Esophagus squamous epithelium (tissue), 5 donors: ENCODE results near the gene HOXC10. TPM values are rescaled to one million over a fixed set of nuclear protein-coding genes. Genes with fewer than 3 reads are reported as not detected.

Experiments used
- DNase-seq: peaks from one replicate; lab custom pipeline; 2025; lab: John Stamatoyannopoulos, UW
- H3K27ac ChIP-seq, 4 donors: fragments of 200-600 bp; sonication (generic); one replicate each; pipeline ENCODE4 v1.5.1; 2016 to 2019; ENCODE audit warnings: mild to moderate bottlenecking in 1 of 4
- H3K27me3 ChIP-seq, 4 donors: fragments of 200-600 bp; sonication (generic); 1 replicate in 3 of 4; 2 replicates in 1 of 4; pipeline versions ENCODE4 v1.5.1 to v1.6.0; 2017 to 2021; ENCODE audit warnings: antibody characterized with exemption in 1 of 4
- H3K36me3 ChIP-seq, 3 donors: fragments of 200-600 bp; sonication (generic); one replicate each; pipeline ENCODE4 v1.5.1; 2016 to 2019
- H3K4me1 ChIP-seq, 3 donors: fragments of 200-600 bp; sonication (generic); one replicate each; pipeline ENCODE4 v1.5.1; 2017 to 2019
- H3K4me3 ChIP-seq, 4 donors: fragments of 200-600 bp; sonication (generic); 1 replicate in 3 of 4; 2 replicates in 1 of 4; pipeline ENCODE4 v1.5.1; 2016 to 2019; ENCODE audit warnings: mild to moderate bottlenecking in 2 of 4, moderate library complexity in 1 of 4
- H3K9me3 ChIP-seq, 3 donors: fragments of 200-600 bp; sonication (generic); one replicate each; pipeline ENCODE4 v1.5.1; 2016 to 2019
- POLR2A ChIP-seq, 4 donors: fragments of 450-650 bp; IDR thresholded peaks; one replicate each; pipeline ENCODE4 v1.6.1; 2017; ENCODE audit warnings: antibody characterized with exemption in 4 of 4, mild to moderate bottlenecking in 4 of 4, moderate library complexity in 3 of 4
- WGBS, 2 donors: methylation state at CpG; one replicate each; pipeline ENCODE4 v1.1.5; 2018; 5-methylcytosine and 5-hydroxymethylcytosine counted together
- intact Hi-C: fragments of 100-400 bp; cut with DNase I; formaldehyde crosslinking; loops from one replicate; pipeline ENCODE4 v1.15.0; 2022
- total RNA-seq, 4 donors: library from RNA; depleted of rRNA; stranded (reverse); fragments of >200 nt; gene quantifications; one replicate each; pipeline ENCODE4 v1.1.0, GENCODE V29; 2016
- TF ChIP-seq, protein P1 (sequence below), 6 experiments: fragments of 450-650 bp in 4 of 6; fragments of 200-600 bp in 2 of 6; sonication (generic) in 2 of 6; IDR thresholded peaks; one replicate each; pipeline ENCODE4 v1.5.1; 2016 to 2019; ENCODE audit warnings: antibody characterized with exemption in 6 of 6, mild to moderate bottlenecking in 4 of 6, moderate library complexity in 4 of 6
- donor health status: DM: yes; HTN: yes; CAD: no.

HOXC10 gene
- total RNA-seq, 4 donors from 2014 or later, result 0.31 to 1.3 TPM; not detected in 2

DNA sequence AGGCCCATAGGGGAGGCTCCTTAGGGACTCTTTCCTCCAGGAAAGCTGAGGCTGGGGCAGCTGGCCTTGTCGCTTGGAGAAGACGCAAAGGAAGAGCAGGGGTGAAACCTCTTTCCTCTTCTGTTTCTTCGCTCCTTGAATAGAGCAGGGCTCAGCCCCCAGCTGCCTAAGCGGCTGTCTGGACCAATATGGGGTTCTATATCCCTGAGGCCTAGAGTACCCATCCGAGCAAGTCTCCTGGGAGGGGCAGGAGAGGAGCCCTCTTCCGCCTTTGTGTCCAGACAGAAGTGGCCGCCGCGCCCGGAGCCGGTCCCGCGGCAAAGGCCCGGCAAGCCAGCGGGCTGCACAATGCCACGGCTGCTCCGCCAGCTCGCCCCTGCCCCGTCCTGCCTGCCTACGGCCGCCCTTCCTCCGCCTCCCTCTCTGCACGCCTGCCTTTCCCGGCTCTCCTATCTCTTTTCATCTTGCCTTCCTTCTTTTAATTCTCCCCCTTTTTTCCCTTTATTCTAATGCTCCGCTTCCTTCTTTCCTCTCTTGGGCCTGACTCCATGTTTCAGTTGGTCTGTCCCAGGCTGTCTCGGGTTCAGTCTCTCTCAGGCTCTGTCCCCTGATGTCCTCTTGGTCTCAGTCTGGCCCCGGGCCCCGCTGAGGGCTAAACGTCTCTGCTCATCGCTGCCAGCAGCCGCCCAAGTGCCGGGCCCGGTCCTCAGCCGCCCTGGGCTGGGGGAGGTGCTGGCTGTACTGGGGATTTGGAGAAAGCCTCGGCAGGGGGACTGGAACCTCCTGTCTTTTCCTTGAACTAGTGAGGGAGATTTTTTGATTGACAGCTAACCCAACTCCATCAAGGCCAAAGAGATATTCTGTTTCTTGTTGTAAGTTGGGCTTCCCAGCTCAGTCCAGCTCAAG lies 12.5 kb downstream of the HOXC10 start:
- H3K4me3 ChIP-seq, result no peak overlapping the region

DNA sequence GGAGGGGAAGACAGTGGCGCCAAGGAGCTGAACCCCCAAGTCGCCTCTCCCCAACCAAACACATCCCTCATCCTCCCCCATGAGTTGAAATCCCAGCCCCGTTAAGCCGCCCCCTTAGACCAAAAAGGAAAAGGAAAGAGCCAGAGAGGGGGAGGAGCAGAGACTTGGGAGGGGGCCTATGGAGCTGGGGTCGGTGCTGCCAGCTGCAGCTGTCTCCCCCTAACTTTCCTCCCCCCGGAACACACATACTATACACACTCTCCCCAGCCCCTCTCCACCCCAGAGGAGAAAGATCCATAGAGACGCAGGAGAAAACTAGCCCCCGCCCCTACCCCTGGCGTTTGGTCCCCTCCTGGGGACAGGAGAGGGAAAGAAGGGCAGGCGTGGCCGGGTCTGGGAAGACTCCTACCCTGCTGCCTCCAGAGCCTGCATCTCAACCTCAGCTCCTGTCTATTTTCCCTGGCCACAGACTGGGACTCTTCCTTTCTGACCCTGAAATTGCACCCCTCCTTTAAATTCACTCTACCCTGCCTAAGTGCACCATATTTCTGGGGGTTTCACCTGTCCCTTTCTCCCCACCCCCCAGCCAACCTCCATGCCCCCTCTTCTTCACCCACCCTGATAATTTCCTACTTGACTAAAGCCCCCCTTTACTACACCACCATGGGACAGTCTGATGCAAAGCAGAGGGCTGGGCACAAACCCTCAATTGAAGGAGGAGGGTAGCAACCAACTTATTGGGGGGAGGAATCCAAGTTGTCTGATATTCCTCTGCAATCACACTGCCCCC lies 13.4 kb downstream of the HOXC10 start:
- WGBS, 2 donors, result 24 to 50% methylated on average over 9 to 11 of the region's 11 CpGs
- no peaks in the 10 kb centered on the region for H3K9me3 ChIP-seq
- no peak overlapping the region for H3K27ac ChIP-seq
- TF ChIP-seq POLR2A (IDR thresholded peaks at IDR 0.05), result no peak
- TF ChIP-seq, protein P1, sequence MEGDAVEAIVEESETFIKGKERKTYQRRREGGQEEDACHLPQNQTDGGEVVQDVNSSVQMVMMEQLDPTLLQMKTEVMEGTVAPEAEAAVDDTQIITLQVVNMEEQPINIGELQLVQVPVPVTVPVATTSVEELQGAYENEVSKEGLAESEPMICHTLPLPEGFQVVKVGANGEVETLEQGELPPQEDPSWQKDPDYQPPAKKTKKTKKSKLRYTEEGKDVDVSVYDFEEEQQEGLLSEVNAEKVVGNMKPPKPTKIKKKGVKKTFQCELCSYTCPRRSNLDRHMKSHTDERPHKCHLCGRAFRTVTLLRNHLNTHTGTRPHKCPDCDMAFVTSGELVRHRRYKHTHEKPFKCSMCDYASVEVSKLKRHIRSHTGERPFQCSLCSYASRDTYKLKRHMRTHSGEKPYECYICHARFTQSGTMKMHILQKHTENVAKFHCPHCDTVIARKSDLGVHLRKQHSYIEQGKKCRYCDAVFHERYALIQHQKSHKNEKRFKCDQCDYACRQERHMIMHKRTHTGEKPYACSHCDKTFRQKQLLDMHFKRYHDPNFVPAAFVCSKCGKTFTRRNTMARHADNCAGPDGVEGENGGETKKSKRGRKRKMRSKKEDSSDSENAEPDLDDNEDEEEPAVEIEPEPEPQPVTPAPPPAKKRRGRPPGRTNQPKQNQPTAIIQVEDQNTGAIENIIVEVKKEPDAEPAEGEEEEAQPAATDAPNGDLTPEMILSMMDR (IDR thresholded peaks at IDR 0.05), result no peak
- no peak overlapping the region for H3K4me3 ChIP-seq
- no peak for DNase-seq
- peaks cover 32 to 54% (median 37%) of the 10 kb centered on the region in 3 donors for H3K4me1 ChIP-seq
- H3K36me3 ChIP-seq, result no peaks in the 10 kb centered on the region
- intact Hi-C loops, result no loop called here
- peaks cover 19 to 100% (median 83%) of the 10 kb centered on the region in 4 donors for H3K27me3 ChIP-seq

More for the DNA sequence above, 12.5 kb downstream of the HOXC10 start:
- TF ChIP-seq, protein P1 (IDR thresholded peaks at IDR 0.05), result no peak
- no peak for TF ChIP-seq POLR2A (IDR thresholded peaks at IDR 0.05)
- H3K36me3 ChIP-seq, result no peaks in the 10 kb centered on the region
- intact Hi-C loops, result no loop called here
- H3K9me3 ChIP-seq, result no peaks in the 10 kb centered on the region
- no peak for DNase-seq
- WGBS, 2 donors, result 50% methylated on average over 23 to 26 of the region's 35 CpGs
- H3K4me1 ChIP-seq, result peaks cover 32 to 54% (median 37%) of the 10 kb centered on the region in 3 donors
- peaks cover 19 to 100% (median 85%) of the 10 kb centered on the region in 4 donors for H3K27me3 ChIP-seq
- H3K27ac ChIP-seq, result no peak overlapping the region

DNA sequence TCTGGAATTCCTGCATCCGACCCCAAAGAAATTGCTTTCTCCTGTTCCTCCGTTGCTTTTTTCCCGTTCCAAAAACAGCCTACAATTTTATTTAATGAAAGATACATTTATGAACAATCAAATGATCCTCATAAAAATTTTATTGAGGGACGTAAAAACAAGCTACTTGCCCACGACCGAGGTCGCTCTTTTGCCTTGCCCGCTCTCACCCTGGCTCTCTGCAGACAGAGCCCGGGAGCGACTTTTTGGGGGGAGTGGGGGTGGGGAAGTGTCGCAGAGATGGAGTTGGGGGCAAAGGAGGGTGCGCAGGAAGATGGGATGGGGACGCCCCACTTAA lies 13.9 kb downstream of the HOXC10 start:
- H3K9me3 ChIP-seq, result no peaks in the 10 kb centered on the region
- no peak overlapping the region for H3K27ac ChIP-seq
- peaks cover 19 to 100% (median 83%) of the 10 kb centered on the region in 4 donors for H3K27me3 ChIP-seq
- peaks cover 32 to 53% (median 37%) of the 10 kb centered on the region in 3 donors for H3K4me1 ChIP-seq
- WGBS, 2 donors, result 5 to 21% methylated on average over 9 to 13 of the region's 13 CpGs
- DNase-seq, result no peak
- H3K36me3 ChIP-seq, result no peaks in the 10 kb centered on the region
- intact Hi-C loops, result no loop called here
- H3K4me3 ChIP-seq, result peak overlapping the region in 1 of 4 donors; percentile 59
- TF ChIP-seq, protein P1 (IDR thresholded peaks at IDR 0.05), result no peak
- TF ChIP-seq POLR2A (IDR thresholded peaks at IDR 0.05), result no peak

DNA sequence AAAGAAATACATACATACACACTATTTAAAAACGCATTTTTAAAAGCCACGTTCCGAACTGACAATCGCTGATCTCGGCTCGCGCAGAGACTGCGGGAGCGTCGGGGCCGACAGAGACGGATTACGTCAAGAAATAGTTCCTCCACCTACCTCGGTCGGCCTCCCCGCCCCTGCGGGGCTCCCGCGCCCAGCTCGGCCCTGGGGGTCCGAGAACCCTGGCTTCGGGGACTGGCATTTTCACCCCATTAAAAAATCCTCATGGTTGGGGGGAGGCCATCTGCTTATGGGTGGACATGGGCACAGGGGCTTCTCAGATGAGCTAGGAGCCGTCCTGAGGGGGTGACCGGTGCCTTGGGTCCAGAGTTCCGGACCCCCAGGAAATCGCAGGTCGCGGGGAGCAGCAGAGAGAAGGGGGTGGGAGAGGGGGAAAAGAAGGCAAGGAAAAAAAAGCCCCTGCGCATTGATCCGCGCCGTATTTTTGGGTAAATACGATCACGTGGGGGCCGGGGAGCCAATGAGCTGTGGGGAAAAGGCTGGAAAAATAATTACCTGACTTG lies 14.7 kb downstream of the HOXC10 start:
- no peak for DNase-seq
- intact Hi-C loops, result no loop called here
- TF ChIP-seq, protein P1 (IDR thresholded peaks at IDR 0.05), result no peak
- no peak for TF ChIP-seq POLR2A (IDR thresholded peaks at IDR 0.05)
- H3K4me1 ChIP-seq, result peaks cover 24 to 46% (median 30%) of the 10 kb centered on the region in 3 donors
- H3K4me3 ChIP-seq, result peak overlapping the region; percentile 39 to 63 (median 58)
- no peaks in the 10 kb centered on the region for H3K36me3 ChIP-seq
- H3K27ac ChIP-seq, result peak overlapping the region in 2 of 4 donors; percentile 37 to 81
- 2 to 4% methylated on average over 20 to 26 of the region's 35 CpGs for WGBS, 2 donors
- H3K9me3 ChIP-seq, result no peaks in the 10 kb centered on the region
- H3K27me3 ChIP-seq, result peaks cover 12 to 100% (median 79%) of the 10 kb centered on the region in 4 donors
